ENCODE measurements around the gene KIF4A. TPM values are rescaled to one million over a fixed set of nuclear protein-coding genes. Genes with fewer than 3 reads are reported as not detected.

Gene KIF4A
- total RNA-seq, 4 donors from 2014 or later, result 0.06 to 0.42 (median 0.37) TPM

DNA sequence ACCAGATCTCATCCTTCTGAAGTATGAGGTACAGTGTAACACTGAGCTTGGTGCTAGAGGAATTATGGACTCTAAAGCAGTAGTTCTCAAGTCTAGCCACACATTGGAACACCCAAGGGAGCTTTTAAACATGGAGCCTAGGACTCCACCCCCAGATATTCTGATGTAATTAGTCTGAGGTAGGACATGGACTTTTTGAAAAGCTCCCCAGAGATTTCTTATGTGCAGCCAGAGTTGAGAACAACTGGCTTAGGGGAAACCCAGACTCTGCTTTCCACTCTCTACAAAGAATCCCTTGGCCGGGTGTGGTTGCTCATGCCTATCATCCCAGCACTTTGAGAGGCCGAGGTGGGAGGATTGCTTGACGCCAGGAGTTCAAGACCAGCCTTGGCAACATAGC is 121.6 kb downstream of the KIF4A start:
- intact Hi-C loops (cut with DNase I), result no loop called here
- 74% methylated on average over 3 of the region's 3 CpGs for WGBS
- Histone ChIP-seq H3K4me3 (no peak overlapping the region), H3K36me3 (no peaks in the 10 kb centered on the region), H3K4me1 (no peaks in the 10 kb centered on the region), H3K27ac (replicated peaks in 1 of 4) (no peak overlapping the region), H3K9me3 (no peaks in the 10 kb centered on the region), H3K27me3 (no peaks in the 10 kb centered on the region)
- DNase-seq (ENCODE audit: extremely low spot score), result no peak
- TF ChIP-seq, protein P1, sequence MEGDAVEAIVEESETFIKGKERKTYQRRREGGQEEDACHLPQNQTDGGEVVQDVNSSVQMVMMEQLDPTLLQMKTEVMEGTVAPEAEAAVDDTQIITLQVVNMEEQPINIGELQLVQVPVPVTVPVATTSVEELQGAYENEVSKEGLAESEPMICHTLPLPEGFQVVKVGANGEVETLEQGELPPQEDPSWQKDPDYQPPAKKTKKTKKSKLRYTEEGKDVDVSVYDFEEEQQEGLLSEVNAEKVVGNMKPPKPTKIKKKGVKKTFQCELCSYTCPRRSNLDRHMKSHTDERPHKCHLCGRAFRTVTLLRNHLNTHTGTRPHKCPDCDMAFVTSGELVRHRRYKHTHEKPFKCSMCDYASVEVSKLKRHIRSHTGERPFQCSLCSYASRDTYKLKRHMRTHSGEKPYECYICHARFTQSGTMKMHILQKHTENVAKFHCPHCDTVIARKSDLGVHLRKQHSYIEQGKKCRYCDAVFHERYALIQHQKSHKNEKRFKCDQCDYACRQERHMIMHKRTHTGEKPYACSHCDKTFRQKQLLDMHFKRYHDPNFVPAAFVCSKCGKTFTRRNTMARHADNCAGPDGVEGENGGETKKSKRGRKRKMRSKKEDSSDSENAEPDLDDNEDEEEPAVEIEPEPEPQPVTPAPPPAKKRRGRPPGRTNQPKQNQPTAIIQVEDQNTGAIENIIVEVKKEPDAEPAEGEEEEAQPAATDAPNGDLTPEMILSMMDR (IDR thresholded peaks at IDR 0.05), result no peak
- TF ChIP-seq POLR2A (IDR thresholded peaks at IDR 0.05; ENCODE audit: low read depth) (no peak), POLR2AphosphoS5 (IDR thresholded peaks at IDR 0.05) (no peak), EP300 (IDR thresholded peaks at IDR 0.05) (no peak)

DNA sequence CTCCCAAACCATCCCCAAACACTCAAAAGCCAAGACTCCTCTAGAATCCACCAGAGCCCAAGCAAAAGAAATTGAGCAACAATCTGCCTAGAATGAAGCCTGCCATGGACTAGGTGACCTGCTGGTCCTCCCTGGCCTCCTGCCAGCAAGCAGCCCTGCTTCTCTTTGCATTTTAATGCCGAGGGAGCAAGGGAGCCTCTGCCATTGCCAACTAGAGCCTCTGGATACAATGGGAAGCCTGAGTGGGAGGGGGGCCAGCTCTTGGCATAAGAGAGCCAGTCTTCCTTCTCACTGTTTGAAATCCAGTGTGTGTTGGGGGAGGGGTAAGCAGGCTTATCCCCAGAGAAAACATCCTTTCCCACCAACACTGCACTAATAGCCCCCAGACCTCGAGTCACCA is 131.7 kb downstream of the KIF4A start:
- H3K4me1 ChIP-seq, result no peaks in the 10 kb centered on the region
- H3K36me3 ChIP-seq, result no peaks in the 10 kb centered on the region
- DNase-seq (ENCODE audit: extremely low spot score), result no peak
- WGBS, result 38% methylated on average over 2 of the region's 2 CpGs
- TF ChIP-seq POLR2A (IDR thresholded peaks at IDR 0.05; ENCODE audit: low read depth), result no peak
- TF ChIP-seq, protein P1 (IDR thresholded peaks at IDR 0.05), result no peak
- no peak for TF ChIP-seq EP300 (IDR thresholded peaks at IDR 0.05)
- TF ChIP-seq POLR2AphosphoS5 (IDR thresholded peaks at IDR 0.05), result no peak
- peaks cover 0 to 6% (median 2%) of the 10 kb centered on the region in 4 donors for H3K27me3 ChIP-seq
- no peak overlapping the region for H3K27ac ChIP-seq (replicated peaks in 1 of 4)
- intact Hi-C loops (cut with DNase I), result no loop called here
- H3K4me3 ChIP-seq, result no peak overlapping the region
- no peaks in the 10 kb centered on the region for H3K9me3 ChIP-seq

DNA sequence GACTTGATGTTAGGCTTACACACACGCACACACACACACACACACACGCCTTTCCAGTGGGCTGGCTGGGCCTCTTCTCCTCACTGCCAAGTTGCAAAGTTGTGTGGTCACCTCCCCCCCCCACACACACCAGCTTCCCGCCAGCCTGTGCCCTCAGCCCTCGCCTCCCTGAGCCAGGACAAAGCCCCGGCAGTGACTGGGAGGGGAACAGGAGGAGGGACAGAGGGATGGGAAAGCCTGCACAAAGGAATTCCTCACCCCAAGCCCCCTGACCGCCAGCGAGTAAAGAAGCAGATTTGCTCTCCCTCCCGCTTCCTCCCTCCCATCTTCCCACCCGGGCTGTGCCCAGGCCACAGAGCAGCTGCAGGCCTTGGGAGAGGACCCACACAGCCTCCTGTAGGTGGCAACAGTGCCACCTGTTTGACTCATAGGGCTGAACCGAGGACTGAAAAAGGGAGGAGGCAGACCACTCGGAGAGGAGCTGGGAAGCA is 133.0 kb downstream of the KIF4A start, which contains the start of gene GDPD2:
Gene GDPD2 (plus strand): TSS at position 464 of the 491 bp plus-strand sequence. CDS start 1,671 bp downstream, outside the sequence.
- H3K9me3 ChIP-seq, result no peaks in the 10 kb centered on the region
- no peak within 1 kb of the TSS for H3K4me3 ChIP-seq
- TF ChIP-seq POLR2A (IDR thresholded peaks at IDR 0.05; ENCODE audit: low read depth) (no peak), EP300 (IDR thresholded peaks at IDR 0.05) (no peak), POLR2AphosphoS5 (IDR thresholded peaks at IDR 0.05) (no peak)
- TF ChIP-seq, protein P1 (IDR thresholded peaks at IDR 0.05), result no peak
- intact Hi-C loops (cut with DNase I), result no loop called here
- 51% methylated on average over 8 of the region's 11 CpGs for WGBS
- no peak within 1 kb of the TSS for H3K27ac ChIP-seq (replicated peaks in 1 of 4)
- no peaks in the 10 kb centered on the region for H3K36me3 ChIP-seq
- peaks cover 0 to 6% (median 2%) of the 10 kb centered on the region in 4 donors for H3K27me3 ChIP-seq
- DNase-seq (ENCODE audit: extremely low spot score), result no peak
- no peaks in the 10 kb centered on the region for H3K4me1 ChIP-seq

DNA sequence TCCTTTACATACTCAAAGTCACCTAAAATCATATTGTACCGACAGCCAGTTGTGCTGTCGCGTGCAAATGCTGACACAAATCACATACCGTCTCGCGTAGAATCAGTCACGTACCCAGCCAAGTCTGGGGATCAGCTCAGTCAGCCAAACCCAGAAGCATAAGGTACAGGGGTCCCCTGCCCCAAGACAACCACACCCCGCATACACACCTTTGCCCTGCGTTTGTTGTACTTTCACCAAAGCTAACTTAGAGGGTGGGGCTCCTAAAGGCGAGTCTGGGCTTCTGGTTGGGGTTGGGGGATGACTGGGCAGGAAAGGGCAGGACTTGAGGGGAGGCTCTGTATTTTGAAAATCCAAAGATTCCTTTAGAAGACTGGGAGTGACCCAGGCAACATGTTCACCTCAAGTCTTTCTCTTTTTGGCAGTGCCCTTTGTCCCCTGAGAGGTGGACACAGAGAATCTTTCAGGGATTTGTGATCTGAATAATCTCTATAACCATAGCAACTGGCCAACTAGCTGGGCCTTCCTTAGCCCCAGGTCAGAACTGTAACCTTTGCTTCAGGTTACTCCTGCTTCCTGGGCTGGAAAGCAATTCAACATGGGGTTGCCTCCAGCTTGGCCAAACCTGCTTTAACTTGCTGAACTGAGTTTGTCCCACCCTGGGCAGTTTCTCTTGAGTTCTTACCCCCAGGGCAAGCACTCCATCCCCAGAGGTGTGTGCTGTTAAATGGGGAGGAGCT is 134.2 kb downstream of the KIF4A start:
- 87% methylated on average over 10 of the region's 10 CpGs for WGBS
- TF ChIP-seq POLR2A (IDR thresholded peaks at IDR 0.05; ENCODE audit: low read depth), result no peak
- no peak for TF ChIP-seq EP300 (IDR thresholded peaks at IDR 0.05)
- TF ChIP-seq, protein P1 (IDR thresholded peaks at IDR 0.05), result no peak
- TF ChIP-seq POLR2AphosphoS5 (IDR thresholded peaks at IDR 0.05), result no peak
- H3K27me3 ChIP-seq, result peaks cover 0 to 6% (median 2%) of the 10 kb centered on the region in 4 donors
- H3K4me3 ChIP-seq, result no peak overlapping the region
- no peaks in the 10 kb centered on the region for H3K4me1 ChIP-seq
- no peak overlapping the region for H3K27ac ChIP-seq (replicated peaks in 1 of 4)
- H3K9me3 ChIP-seq, result no peaks in the 10 kb centered on the region
- DNase-seq (ENCODE audit: extremely low spot score), result no peak
- intact Hi-C loops (cut with DNase I), result no loop called here
- no peaks in the 10 kb centered on the region for H3K36me3 ChIP-seq
